Dermis blood vessel endothelial cell (primary cell): Measurements from ENCODE around the gene CORO1A. TPM values are rescaled to one million over a fixed set of nuclear protein-coding genes. Genes with fewer than 3 reads are reported as not detected.
A peak's percentile ranks its signal among the peaks of the same experiment; 100 is the strongest.
"Not testable (repeated sequence)": the region's sequence is repeated elsewhere in the genome, so short reads cannot be mapped to it uniquely, and the experiment has no call there.

Experiments used
- DNase-seq: peaks from one replicate; pipeline ENCODE4 v3.0.0; 2010
- total RNA-seq: library from RNA; depleted of rRNA; stranded (reverse); fragments of >200 nt; gene quantifications from 2 replicates; pipeline ENCODE4 v1.2.3, GENCODE V29; 2014

CORO1A gene
- total RNA-seq, 1 donor from 2014 or later = 1.9 TPM

DNA sequence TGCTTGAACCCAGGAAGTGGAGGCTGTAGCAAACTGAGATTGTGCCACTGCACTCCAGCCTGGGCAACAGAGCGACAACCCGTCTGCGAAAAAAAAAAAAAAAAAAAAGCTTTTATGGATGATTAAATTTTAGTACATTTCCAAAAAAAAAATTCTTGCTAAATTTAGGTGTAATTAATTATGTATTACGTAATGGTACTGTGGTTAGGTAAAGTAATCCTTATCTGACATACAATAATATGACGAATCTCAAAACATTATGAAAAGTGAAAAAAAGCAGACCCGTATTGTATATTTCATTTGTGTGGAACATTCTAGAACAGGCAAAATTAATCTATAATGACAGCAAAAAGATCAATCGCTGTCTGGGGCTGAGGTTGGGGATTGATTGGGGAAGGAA lies 10.3 kb upstream of the CORO1A start:
- DNase-seq = no peak

DNA sequence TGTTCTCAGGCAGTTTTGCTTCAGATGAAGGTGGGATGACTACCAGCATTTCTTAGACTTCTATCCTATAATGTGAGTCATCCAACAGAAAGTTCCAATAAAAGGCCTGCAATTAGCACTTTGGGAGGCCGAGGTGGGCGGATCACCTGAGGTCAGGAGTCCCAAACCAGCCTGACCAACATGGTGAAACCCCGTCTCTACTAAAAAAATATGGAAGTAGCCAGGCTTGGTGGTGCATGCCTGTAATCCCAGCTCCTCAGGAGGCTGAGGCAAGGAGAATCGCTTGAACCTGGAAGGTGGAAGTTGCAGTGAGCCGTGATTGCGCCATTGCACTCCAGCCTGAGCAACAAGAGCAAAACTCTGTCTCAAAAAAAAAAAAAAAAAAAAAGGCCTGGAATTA lies 6.5 kb upstream of the CORO1A start:
- DNase-seq = not testable (repeated sequence)

DNA sequence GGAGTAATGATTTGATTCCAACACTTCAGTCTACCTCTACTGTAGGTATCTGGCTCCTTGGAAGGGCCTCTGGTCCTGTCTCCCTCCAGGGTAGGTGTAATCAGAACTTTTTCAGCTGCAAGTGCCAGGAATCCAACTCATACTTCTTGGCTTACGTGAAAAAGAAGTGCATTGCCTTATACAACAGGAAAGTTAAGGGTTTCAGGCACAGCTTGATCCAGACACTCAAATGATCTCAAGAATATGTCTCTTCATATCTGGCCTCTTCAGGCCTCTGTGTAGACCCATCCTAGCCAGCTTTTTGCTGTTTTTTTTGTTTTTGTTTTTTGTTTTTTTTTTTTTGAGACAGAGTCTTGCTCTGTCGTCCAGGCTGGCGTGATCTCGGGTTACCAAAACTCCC lies 4.2 kb upstream of the CORO1A start:
- no peak for DNase-seq

GRCh38 chr16:30179931-30180330 lies 3.5 kb upstream of the CORO1A start:
- DNase-seq = no peak

DNA sequence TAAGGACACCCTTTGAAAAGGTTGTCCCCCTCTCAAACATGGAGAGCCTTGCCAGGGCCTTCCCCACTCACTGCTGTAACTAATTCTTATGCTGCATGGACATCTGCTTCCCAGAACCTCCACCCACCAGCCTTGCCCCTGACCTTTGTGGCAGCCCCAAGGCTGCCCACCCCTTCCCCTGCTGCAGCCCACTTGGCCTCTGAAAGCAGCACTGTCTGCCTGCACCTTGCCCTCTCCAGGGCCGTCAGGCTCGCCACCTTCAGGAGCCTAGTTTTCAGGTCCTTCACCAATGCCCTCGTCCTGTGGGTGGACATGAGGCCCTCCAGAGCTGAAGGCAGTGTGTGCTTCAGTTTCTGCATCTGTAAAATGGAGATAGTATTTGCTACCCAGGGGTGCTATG lies 2.7 kb upstream of the CORO1A start:
- no peak for DNase-seq

- DNase-seq = no peak
These were observed 891 bp downstream of the CORO1A start for GRCh38 chr16:30184096-30184890.

DNA sequence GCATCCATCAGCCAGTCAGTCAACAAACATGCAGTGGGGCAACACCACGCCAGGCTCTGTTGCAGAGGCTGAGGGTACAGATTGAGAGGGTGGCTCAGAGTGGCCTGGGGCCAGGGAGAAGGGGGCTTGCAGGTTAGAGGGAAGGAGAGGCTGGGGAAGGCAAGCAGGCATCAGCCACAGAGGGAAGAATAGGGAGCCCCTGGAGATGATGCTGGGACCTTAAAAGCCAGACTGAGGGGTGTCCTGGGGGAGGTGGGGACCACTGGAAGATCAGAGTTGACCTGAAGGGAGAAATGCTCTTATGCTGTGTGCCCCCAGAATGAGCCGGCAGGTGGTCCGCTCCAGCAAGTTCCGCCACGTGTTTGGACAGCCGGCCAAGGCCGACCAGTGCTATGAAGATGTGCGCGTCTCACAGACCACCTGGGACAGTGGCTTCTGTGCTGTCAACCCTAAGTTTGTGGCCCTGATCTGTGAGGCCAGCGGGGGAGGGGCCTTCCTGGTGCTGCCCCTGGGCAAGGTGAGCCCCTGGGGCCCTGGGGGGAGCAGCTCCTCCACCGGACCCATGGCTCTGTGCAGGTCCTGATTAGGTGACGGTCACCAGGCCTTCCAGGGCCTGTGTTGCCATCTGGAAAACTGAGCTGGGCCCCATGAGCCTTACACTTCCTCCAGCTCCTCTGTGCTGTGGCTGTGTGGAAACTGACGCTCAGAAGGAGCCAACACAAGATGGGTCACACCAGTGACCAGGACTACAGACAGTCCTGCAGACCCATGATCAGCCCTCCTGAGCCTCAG lies 1.7 kb downstream of the CORO1A start:
- DNase-seq = no peak

- DNase-seq = no peak
These were observed 2.5 kb downstream of the CORO1A start for GRCh38 chr16:30185683-30186421.

GRCh38 chr16:30186444-30186781 lies 3.0 kb downstream of the CORO1A start:
- DNase-seq = no peak

DNA sequence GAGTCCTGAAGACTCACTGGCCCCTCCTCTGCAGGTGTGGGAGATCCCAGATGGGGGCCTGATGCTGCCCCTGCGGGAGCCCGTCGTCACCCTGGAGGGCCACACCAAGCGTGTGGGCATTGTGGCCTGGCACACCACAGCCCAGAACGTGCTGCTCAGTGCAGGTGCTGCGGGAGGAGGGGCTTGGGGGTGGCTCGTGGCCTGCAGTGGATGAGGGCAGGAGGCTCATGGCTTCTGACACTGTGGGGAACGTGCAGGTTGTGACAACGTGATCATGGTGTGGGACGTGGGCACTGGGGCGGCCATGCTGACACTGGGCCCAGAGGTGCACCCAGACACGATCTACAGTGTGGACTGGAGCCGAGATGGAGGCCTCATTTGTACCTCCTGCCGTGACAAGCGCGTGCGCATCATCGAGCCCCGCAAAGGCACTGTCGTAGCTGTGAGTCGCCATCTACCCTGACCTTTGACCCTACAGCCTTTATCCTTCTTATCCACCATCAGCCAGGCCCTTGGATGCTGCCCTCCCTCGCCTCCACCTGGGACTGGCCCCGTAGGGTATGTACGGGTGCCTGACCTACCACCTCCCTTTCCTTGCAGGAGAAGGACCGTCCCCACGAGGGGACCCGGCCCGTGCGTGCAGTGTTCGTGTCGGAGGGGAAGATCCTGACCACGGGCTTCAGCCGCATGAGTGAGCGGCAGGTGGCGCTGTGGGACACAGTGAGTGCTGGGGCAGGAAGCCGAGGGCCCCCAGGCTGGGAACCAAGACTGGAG lies 3.6 kb downstream of the CORO1A start:
- peak; percentile 75 for DNase-seq

GRCh38 chr16:30187556-30187865 lies 4.1 kb downstream of the CORO1A start:
- no peak for DNase-seq

- DNase-seq = no peak
These were observed 4.7 kb downstream of the CORO1A start for GRCh38 chr16:30187971-30188561.

- DNase-seq = not testable (repeated sequence)
These were observed 7.8 kb downstream of the CORO1A start for GRCh38 chr16:30191158-30191557.

DNA sequence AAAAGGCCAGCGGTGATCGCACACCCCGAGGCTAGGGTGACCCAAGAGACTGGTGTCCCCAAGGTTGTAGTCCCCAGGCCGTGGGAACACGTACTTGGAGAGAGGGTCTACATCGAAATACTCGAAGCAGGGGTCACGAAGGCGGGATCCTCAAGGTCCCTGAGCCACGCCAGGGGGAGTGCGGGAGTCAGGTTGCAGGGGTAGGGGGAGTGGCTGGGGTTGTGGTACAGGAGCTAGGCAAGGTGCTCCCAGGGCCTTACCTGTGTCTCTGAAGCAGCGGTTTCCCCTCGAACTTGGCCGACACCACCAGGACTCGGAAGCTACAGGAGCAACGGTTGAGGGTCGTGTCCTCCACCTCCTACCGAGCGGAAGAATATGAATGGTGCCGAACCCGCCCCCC lies 9.7 kb downstream of the CORO1A start:
- not testable (repeated sequence) for DNase-seq

- not testable (repeated sequence) for DNase-seq
These were observed 10.2 kb downstream of the CORO1A start, which contains the start of the genes BOLA2B and SLX1A for GRCh38 chr16:30193615-30194014. Gene BOLA2B (minus strand): TSS chr16:30193666. CDS start chr16:30193595, 71 bp downstream. Gene SLX1A (plus strand): TSS chr16:30193875. CDS start chr16:30194085, 210 bp downstream.

DNA sequence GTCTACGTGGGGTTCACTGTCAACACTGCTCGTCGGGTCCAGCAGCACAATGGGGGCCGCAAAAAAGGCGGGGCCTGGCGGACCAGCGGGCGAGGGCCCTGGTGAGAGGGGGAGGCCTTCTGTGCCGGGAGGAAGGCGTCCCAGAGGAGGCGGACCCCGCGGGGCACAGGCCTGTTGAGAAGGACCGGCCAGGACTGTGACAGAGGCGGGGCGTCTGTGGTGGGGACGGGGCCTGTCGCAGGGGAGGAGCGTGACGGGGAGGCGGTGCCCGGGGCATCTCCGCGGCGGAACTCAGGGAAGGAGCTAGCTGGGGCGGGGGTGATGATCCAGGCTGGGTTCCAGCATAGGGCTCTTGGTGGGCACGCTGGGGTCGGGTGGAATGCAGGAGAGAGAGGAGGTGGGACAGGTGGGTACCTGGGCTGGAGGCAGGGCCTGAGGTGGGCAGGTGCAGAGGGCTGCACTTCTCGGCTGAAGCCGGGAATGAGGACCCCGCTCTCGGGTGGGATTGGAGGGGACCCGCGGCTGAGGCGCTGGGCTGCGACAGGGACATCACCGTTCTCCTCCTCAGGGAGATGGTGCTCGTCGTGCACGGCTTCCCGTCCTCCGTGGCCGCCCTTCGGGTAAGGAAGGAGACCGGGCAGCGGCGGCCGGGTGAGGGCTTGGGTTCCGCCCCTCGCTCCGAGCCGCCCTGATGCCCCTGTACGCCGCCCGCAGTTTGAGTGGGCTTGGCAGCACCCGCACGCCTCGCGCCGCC lies 10.9 kb downstream of the CORO1A start:
- not testable (repeated sequence) for DNase-seq

DNA sequence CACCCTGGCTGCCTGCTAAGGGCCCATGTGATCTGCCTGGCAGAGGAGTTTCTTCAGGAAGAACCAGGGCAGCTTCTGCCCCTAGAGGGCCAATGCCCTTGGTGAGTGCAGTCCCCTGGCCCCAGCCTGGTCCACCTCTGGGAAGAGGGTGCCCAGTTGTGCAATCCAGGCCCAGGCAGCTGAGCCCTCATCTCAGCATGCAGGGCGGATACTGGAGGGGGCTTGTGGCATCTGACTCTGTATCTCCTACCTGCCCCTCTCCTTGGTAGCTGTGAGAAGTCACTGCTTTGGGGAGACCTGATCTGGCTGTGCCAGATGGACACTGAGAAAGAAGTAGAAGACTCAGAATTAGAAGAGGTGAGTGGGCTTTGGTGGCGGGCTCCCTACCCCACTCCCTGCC lies 13.6 kb downstream of the CORO1A start:
- not testable (repeated sequence) for DNase-seq

DNA sequence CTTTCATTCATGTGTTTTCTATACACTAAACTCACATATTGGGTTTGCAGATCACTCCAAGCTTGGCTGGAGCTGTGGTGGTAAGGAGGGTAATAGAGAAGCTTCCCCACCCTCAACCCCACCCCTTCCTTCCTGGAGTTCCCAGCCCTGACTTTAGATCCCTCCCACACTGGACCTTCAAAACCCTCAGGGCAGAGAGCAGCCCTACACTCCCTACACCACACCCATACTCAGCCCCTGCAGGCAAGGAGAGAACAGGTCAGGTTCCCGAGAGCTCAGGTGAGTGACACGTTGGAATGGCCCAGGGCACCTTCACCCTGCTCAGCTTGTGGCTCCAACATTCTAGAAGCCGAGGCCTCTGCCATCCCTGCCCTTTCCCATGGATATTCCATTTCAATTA lies 15.6 kb downstream of the CORO1A start, which contains the start of gene SULT1A3:
TSS of gene SULT1A3 (plus strand) at position 207 of the 400 bp plus-strand sequence. CDS start 1,474 bp downstream, outside the sequence.
- not testable (repeated sequence) for DNase-seq

- DNase-seq = not testable (repeated sequence)
These were observed 16.4 kb downstream of the CORO1A start for GRCh38 chr16:30199608-30200343.

DNA sequence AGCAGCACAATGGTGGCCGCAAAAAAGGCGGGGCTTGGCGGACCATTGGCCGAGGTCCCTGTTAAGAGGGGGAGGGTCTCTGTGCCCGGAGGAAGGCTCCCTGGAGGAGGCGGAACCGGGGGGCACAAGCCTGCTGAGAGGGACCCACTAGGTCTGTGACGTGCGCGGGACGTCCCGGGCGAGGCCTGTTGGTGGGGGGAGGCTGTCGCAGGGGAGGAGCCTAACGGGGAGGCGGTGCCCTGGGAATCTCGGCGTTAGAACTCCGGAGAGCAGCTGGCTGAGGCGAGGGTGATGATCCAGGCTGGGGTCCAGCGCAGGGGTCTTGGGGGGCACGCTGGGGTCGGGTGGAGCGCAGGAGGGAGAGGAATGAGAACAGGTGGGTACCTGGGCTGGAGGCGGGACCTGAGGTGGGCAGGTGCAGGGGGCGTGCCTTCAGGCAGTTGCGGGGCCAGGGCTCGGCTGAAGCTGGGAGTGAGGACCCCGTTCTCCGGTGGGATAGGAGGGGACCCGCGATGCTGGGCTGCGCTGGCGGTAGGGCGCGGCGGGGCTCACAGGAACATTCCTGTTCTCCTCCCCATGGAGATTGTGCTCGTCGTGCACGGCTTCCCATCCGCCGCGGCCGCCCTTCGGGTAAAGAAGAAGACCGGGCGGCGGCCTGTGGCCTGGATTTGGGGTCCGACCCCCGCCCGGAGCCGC lies 22.3 kb downstream of the CORO1A start:
- DNase-seq = not testable (repeated sequence)
